ENCODE measurements around the gene AP2A2.
"Not testable (repeated sequence)": the region's sequence is repeated elsewhere in the genome, so short reads cannot be mapped to it uniquely, and the experiment has no call there.

Gene AP2A2

GRCh38 chr11:962688-963087 lies 37.0 kb downstream of the AP2A2 start:
- Mint-ChIP-seq H3K4me3 (no peak overlapping the region), H3K9me3 (no peaks in the 10 kb centered on the region), H3K4me1 (ENCODE audit: low read depth) (peaks cover 14% of the 10 kb centered on the region), H3K27ac (no peak overlapping the region), H3K36me3 (ENCODE audit: low read depth) (peaks cover 71% of the 10 kb centered on the region), H3K27me3 (no peaks in the 10 kb centered on the region)
- DNase-seq = no peak

GRCh38 chr11:963852-964251 lies 38.2 kb downstream of the AP2A2 start:
- no peak overlapping the region for H3K4me3 Mint-ChIP-seq
- no peak overlapping the region for H3K27ac Mint-ChIP-seq
- DNase-seq = no peak
- peaks cover 21% of the 10 kb centered on the region for H3K4me1 Mint-ChIP-seq (ENCODE audit: low read depth)
- H3K36me3 Mint-ChIP-seq (ENCODE audit: low read depth) = peaks cover 62% of the 10 kb centered on the region
- H3K27me3 Mint-ChIP-seq = no peaks in the 10 kb centered on the region
- H3K9me3 Mint-ChIP-seq = no peaks in the 10 kb centered on the region

- Mint-ChIP-seq H3K4me3 (no peak overlapping the region), H3K36me3 (ENCODE audit: low read depth) (peaks cover 54% of the 10 kb centered on the region), H3K27ac (no peak overlapping the region), H3K4me1 (ENCODE audit: low read depth) (peaks cover 32% of the 10 kb centered on the region), H3K9me3 (no peaks in the 10 kb centered on the region), H3K27me3 (no peaks in the 10 kb centered on the region)
- no peak for DNase-seq
Measured at GRCh38 chr11:965206-965775, 39.6 kb downstream of the AP2A2 start.

- Mint-ChIP-seq H3K4me1 (ENCODE audit: low read depth) (peaks cover 43% of the 10 kb centered on the region), H3K9me3 (no peaks in the 10 kb centered on the region), H3K27ac (no peak overlapping the region), H3K27me3 (no peaks in the 10 kb centered on the region), H3K36me3 (ENCODE audit: low read depth) (peaks cover 64% of the 10 kb centered on the region), H3K4me3 (no peak overlapping the region)
- no peak for DNase-seq
Measured at GRCh38 chr11:967995-968751, 42.5 kb downstream of the AP2A2 start.

- Mint-ChIP-seq H3K27me3 (no peaks in the 10 kb centered on the region), H3K9me3 (no peaks in the 10 kb centered on the region), H3K4me1 (ENCODE audit: low read depth) (peaks cover 43% of the 10 kb centered on the region), H3K36me3 (ENCODE audit: low read depth) (peaks cover 63% of the 10 kb centered on the region), H3K27ac (no peak overlapping the region), H3K4me3 (no peak overlapping the region)
- no peak for DNase-seq
Measured at GRCh38 chr11:968822-969221, 43.2 kb downstream of the AP2A2 start.

- Mint-ChIP-seq H3K4me3 (no peak overlapping the region), H3K9me3 (no peaks in the 10 kb centered on the region), H3K36me3 (ENCODE audit: low read depth) (peaks cover 61% of the 10 kb centered on the region), H3K27me3 (no peaks in the 10 kb centered on the region), H3K4me1 (ENCODE audit: low read depth) (peaks cover 43% of the 10 kb centered on the region), H3K27ac (peak overlapping the region; percentile 50)
- DNase-seq = no peak
Measured at GRCh38 chr11:969651-970205, 44.1 kb downstream of the AP2A2 start.

GRCh38 chr11:970319-970871 lies 44.7 kb downstream of the AP2A2 start:
- Mint-ChIP-seq H3K27ac (peak overlapping the region; percentile 50), H3K9me3 (no peaks in the 10 kb centered on the region), H3K36me3 (ENCODE audit: low read depth) (peaks cover 65% of the 10 kb centered on the region), H3K27me3 (no peaks in the 10 kb centered on the region), H3K4me1 (ENCODE audit: low read depth) (peaks cover 42% of the 10 kb centered on the region), H3K4me3 (no peak overlapping the region)
- peak; percentile 41 for DNase-seq

GRCh38 chr11:971092-971690 lies 45.5 kb downstream of the AP2A2 start:
- no peak for DNase-seq
- Mint-ChIP-seq H3K4me1 (ENCODE audit: low read depth) (peaks cover 41% of the 10 kb centered on the region), H3K4me3 (no peak overlapping the region), H3K27me3 (no peaks in the 10 kb centered on the region), H3K36me3 (ENCODE audit: low read depth) (peaks cover 64% of the 10 kb centered on the region), H3K9me3 (no peaks in the 10 kb centered on the region), H3K27ac (peak overlapping the region; percentile 56)

GRCh38 chr11:971731-972365 lies 46.2 kb downstream of the AP2A2 start:
- no peak overlapping the region for H3K4me3 Mint-ChIP-seq
- peak overlapping the region; percentile 69 for H3K27ac Mint-ChIP-seq
- H3K36me3 Mint-ChIP-seq (ENCODE audit: low read depth) = peaks cover 61% of the 10 kb centered on the region
- DNase-seq = no peak
- H3K9me3 Mint-ChIP-seq = no peaks in the 10 kb centered on the region
- no peaks in the 10 kb centered on the region for H3K27me3 Mint-ChIP-seq
- H3K4me1 Mint-ChIP-seq (ENCODE audit: low read depth) = peaks cover 39% of the 10 kb centered on the region

GRCh38 chr11:972523-973211 lies 47.0 kb downstream of the AP2A2 start:
- peaks cover 69% of the 10 kb centered on the region for H3K36me3 Mint-ChIP-seq (ENCODE audit: low read depth)
- H3K9me3 Mint-ChIP-seq = no peaks in the 10 kb centered on the region
- peaks cover 41% of the 10 kb centered on the region for H3K4me1 Mint-ChIP-seq (ENCODE audit: low read depth)
- DNase-seq = no peak
- H3K27ac Mint-ChIP-seq = no peak overlapping the region
- H3K4me3 Mint-ChIP-seq = no peak overlapping the region
- H3K27me3 Mint-ChIP-seq = no peaks in the 10 kb centered on the region

GRCh38 chr11:973237-973636 lies 47.6 kb downstream of the AP2A2 start:
- no peaks in the 10 kb centered on the region for H3K9me3 Mint-ChIP-seq
- H3K4me1 Mint-ChIP-seq (ENCODE audit: low read depth) = peaks cover 41% of the 10 kb centered on the region
- no peaks in the 10 kb centered on the region for H3K27me3 Mint-ChIP-seq
- H3K4me3 Mint-ChIP-seq = no peak overlapping the region
- no peak for DNase-seq
- no peak overlapping the region for H3K27ac Mint-ChIP-seq
- peaks cover 75% of the 10 kb centered on the region for H3K36me3 Mint-ChIP-seq (ENCODE audit: low read depth)

GRCh38 chr11:975376-975775 lies 49.7 kb downstream of the AP2A2 start:
- H3K27me3 Mint-ChIP-seq, DNase-seq, H3K27ac Mint-ChIP-seq, H3K4me3 Mint-ChIP-seq, H3K9me3 Mint-ChIP-seq: not testable (repeated sequence)
- Mint-ChIP-seq H3K4me1 (ENCODE audit: low read depth) (peaks cover 23% of the 10 kb centered on the region), H3K36me3 (ENCODE audit: low read depth) (peaks cover 80% of the 10 kb centered on the region)

- Mint-ChIP-seq H3K27me3 (no peaks in the 10 kb centered on the region), H3K4me1 (ENCODE audit: low read depth) (peaks cover 18% of the 10 kb centered on the region), H3K36me3 (ENCODE audit: low read depth) (peaks cover 79% of the 10 kb centered on the region), H3K27ac (no peak overlapping the region), H3K4me3 (no peak overlapping the region), H3K9me3 (no peaks in the 10 kb centered on the region)
- DNase-seq = no peak
Measured at GRCh38 chr11:975827-976226, 50.2 kb downstream of the AP2A2 start.

Data from activated T-cell treated with anti-CD3 and anti-CD28 coated beads, Interleukin-2, amount 50 U/mL, for 24 hours (primary cell).